Measurements from ENCODE around the gene RIC8B. TPM values are rescaled to one million over a fixed set of nuclear protein-coding genes. Genes with fewer than 3 reads are reported as not detected.
"Not testable (repeated sequence)": the region's sequence is repeated elsewhere in the genome, so short reads cannot be mapped to it uniquely, and the experiment has no call there.

RIC8B gene
- total RNA-seq (2014; rRNA removed; shearing (Covaris generic); ENCODE audit: low replicate concordance), result 10.1 and 13.5 TPM in 2 replicates

- H3K4me3 ChIP-seq, result peak within 1 kb of the TSS; percentile 64
- no peaks in the 10 kb centered on the region for H3K27me3 ChIP-seq
- H3K9me3 ChIP-seq, result no peaks in the 10 kb centered on the region
- H3K36me3 ChIP-seq, result no peaks in the 10 kb centered on the region
- peak; percentile 97 for DNase-seq
These were observed at the start of gene RIC8B for GRCh38 chr12:106774005-106774807. RIC8B (plus strand) TSS chr12:106774682; CDS start chr12:106774746, 64 bp downstream.

- Histone ChIP-seq H3K9me3 (peaks cover 3% of the 10 kb centered on the region; the same call in 1 of the 2 replicates), H3K4me3 (no peak overlapping the region), H3K27me3 (peaks cover 3% of the 10 kb centered on the region; the same call in 1 of the 2 replicates), H3K36me3 (no peaks in the 10 kb centered on the region)
- DNase-seq, result no peak
These were observed 49.5 kb upstream of the RIC8B start for GRCh38 chr12:106724934-106725333.

GRCh38 chr12:106726603-106727202 is 47.8 kb upstream of the RIC8B start:
- DNase-seq, H3K9me3 ChIP-seq, H3K4me3 ChIP-seq, H3K27me3 ChIP-seq, H3K36me3 ChIP-seq: not testable (repeated sequence)

- peaks cover 3% of the 10 kb centered on the region; the same call in 1 of the 2 replicates for H3K9me3 ChIP-seq
- DNase-seq, result no peak
These were observed 44.9 kb upstream of the RIC8B start for GRCh38 chr12:106729611-106730010.

GRCh38 chr12:106732890-106733289 is 41.6 kb upstream of the RIC8B start:
- no peak for DNase-seq
- no peaks in the 10 kb centered on the region for H3K36me3 ChIP-seq
- no peaks in the 10 kb centered on the region for H3K9me3 ChIP-seq
- no peak overlapping the region for H3K4me3 ChIP-seq
- H3K27me3 ChIP-seq, result no peaks in the 10 kb centered on the region

More at GRCh38 chr12:106729611-106730010, 44.9 kb upstream of the RIC8B start:
- H3K36me3 ChIP-seq, result no peaks in the 10 kb centered on the region
- no peak overlapping the region for H3K4me3 ChIP-seq
- H3K27me3 ChIP-seq, result no peaks in the 10 kb centered on the region

GRCh38 chr12:106733660-106734059 is 40.8 kb upstream of the RIC8B start:
- no peak for DNase-seq
- H3K4me3 ChIP-seq, result no peak overlapping the region
- H3K9me3 ChIP-seq, result no peaks in the 10 kb centered on the region
- H3K36me3 ChIP-seq, result no peaks in the 10 kb centered on the region
- H3K27me3 ChIP-seq, result no peaks in the 10 kb centered on the region

- Histone ChIP-seq H3K4me3 (no peak overlapping the region), H3K9me3 (no peaks in the 10 kb centered on the region), H3K36me3 (no peaks in the 10 kb centered on the region), H3K27me3 (no peaks in the 10 kb centered on the region; the same call in 1 of the 2 replicates)
- DNase-seq, result no peak
These were observed 38.2 kb upstream of the RIC8B start for GRCh38 chr12:106736051-106736957.

GRCh38 chr12:106739318-106739717 is 35.2 kb upstream of the RIC8B start:
- DNase-seq, result no peak
- H3K4me3 ChIP-seq, result no peak overlapping the region
- H3K9me3 ChIP-seq, result no peaks in the 10 kb centered on the region

GRCh38 chr12:106739815-106740530 is 34.5 kb upstream of the RIC8B start:
- peaks cover 3% of the 10 kb centered on the region; the same call in 1 of the 2 replicates for H3K27me3 ChIP-seq
- no peaks in the 10 kb centered on the region for H3K9me3 ChIP-seq
- H3K4me3 ChIP-seq, result no peak overlapping the region
- no peak for DNase-seq
- H3K36me3 ChIP-seq, result no peaks in the 10 kb centered on the region

More at GRCh38 chr12:106739318-106739717, 35.2 kb upstream of the RIC8B start:
- Histone ChIP-seq H3K36me3 (no peaks in the 10 kb centered on the region), H3K27me3 (peaks cover 3% of the 10 kb centered on the region; the same call in 1 of the 2 replicates)

GRCh38 chr12:106740818-106741217 is 33.7 kb upstream of the RIC8B start:
- Histone ChIP-seq H3K36me3 (no peaks in the 10 kb centered on the region), H3K4me3 (no peak overlapping the region), H3K9me3 (no peaks in the 10 kb centered on the region), H3K27me3 (peaks cover 3% of the 10 kb centered on the region; the same call in 1 of the 2 replicates)
- no peak for DNase-seq

- peaks cover 3% of the 10 kb centered on the region; the same call in 1 of the 2 replicates for H3K27me3 ChIP-seq
- H3K9me3 ChIP-seq, result no peaks in the 10 kb centered on the region
- no peak overlapping the region for H3K4me3 ChIP-seq
- no peak for DNase-seq
- no peaks in the 10 kb centered on the region for H3K36me3 ChIP-seq
These were observed 33.2 kb upstream of the RIC8B start for GRCh38 chr12:106741247-106741646.

GRCh38 chr12:106743270-106743988 is 31.1 kb upstream of the RIC8B start:
- no peak for DNase-seq
- Histone ChIP-seq H3K9me3 (no peaks in the 10 kb centered on the region), H3K4me3 (no peak overlapping the region), H3K27me3 (peaks cover 3% of the 10 kb centered on the region; the same call in 1 of the 2 replicates), H3K36me3 (no peaks in the 10 kb centered on the region)

GRCh38 chr12:106744600-106744999 is 29.9 kb upstream of the RIC8B start:
- Histone ChIP-seq H3K27me3 (peaks cover 3% of the 10 kb centered on the region; the same call in 1 of the 2 replicates), H3K4me3 (no peak overlapping the region), H3K36me3 (no peaks in the 10 kb centered on the region), H3K9me3 (no peaks in the 10 kb centered on the region)
- no peak for DNase-seq

GRCh38 chr12:106745181-106745745 is 29.2 kb upstream of the RIC8B start:
- Histone ChIP-seq H3K9me3 (no peaks in the 10 kb centered on the region), H3K36me3 (no peaks in the 10 kb centered on the region), H3K27me3 (peaks cover 3% of the 10 kb centered on the region; the same call in 1 of the 2 replicates), H3K4me3 (no peak overlapping the region)
- no peak for DNase-seq

- H3K9me3 ChIP-seq, result no peaks in the 10 kb centered on the region
- DNase-seq, result no peak
- H3K4me3 ChIP-seq, result no peak overlapping the region
These were observed 26.5 kb upstream of the RIC8B start for GRCh38 chr12:106747973-106748436.

More at GRCh38 chr12:106747973-106748436, 26.5 kb upstream of the RIC8B start:
- Histone ChIP-seq H3K36me3 (no peaks in the 10 kb centered on the region), H3K27me3 (peaks cover 3% of the 10 kb centered on the region; the same call in 1 of the 2 replicates)
